ENCODE measurements around the gene WNT2.

DNA sequence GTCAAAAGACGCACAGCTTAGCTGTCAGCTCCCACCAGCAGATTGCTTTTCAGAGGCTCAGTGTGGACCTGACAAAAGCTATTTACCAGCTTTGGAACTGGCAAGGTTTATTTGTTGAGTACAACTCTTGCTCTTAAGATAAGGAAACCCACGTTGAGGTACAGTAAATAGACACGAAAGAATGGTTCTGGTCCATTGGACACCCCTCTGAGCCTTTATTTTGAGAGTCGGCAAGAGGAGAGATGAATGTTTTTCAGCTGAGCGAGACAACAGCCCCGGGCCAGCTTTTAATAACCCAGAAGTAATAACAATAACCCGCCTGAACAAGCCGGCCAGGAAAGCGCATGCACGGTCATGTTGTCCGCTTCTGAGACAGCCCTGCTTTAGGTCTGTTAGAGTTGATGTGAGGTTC is 49.0 kb downstream of the WNT2 start:
- TF ChIP-seq, protein P1, sequence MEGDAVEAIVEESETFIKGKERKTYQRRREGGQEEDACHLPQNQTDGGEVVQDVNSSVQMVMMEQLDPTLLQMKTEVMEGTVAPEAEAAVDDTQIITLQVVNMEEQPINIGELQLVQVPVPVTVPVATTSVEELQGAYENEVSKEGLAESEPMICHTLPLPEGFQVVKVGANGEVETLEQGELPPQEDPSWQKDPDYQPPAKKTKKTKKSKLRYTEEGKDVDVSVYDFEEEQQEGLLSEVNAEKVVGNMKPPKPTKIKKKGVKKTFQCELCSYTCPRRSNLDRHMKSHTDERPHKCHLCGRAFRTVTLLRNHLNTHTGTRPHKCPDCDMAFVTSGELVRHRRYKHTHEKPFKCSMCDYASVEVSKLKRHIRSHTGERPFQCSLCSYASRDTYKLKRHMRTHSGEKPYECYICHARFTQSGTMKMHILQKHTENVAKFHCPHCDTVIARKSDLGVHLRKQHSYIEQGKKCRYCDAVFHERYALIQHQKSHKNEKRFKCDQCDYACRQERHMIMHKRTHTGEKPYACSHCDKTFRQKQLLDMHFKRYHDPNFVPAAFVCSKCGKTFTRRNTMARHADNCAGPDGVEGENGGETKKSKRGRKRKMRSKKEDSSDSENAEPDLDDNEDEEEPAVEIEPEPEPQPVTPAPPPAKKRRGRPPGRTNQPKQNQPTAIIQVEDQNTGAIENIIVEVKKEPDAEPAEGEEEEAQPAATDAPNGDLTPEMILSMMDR (IDR thresholded peaks at IDR 0.05; ENCODE audit: insufficient read depth, low read length, poor library complexity, severe bottlenecking), result no peak
- no peak for TF ChIP-seq EZH2phosphoT487 (conservative IDR thresholded peaks at IDR 0.05; ENCODE audit: low read length)
